Loucy (cell line): Measurements from ENCODE around the gene PSMB2.

Source experiments
- H2AFZ ChIP-seq: fragments of 200-600 bp; sonication (generic); 2 replicates; pipeline ENCODE4 v1.6.0; 2016; ENCODE audit warnings: antibody characterized with exemption, mild to moderate bottlenecking, low read length, moderate library complexity
- H3F3A ChIP-seq: fragments of 200-600 bp; 2 replicates; pipeline ENCODE4 v1.6.0; 2016; ENCODE audit warnings: antibody characterized with exemption, low read depth, mild to moderate bottlenecking
- H3K27me3 ChIP-seq: fragments of 200-600 bp; sonication (generic); 2 replicates; pipeline ENCODE4 v1.6.1; 2014; ENCODE audit warnings: low read length, mild to moderate bottlenecking; ENCODE audit not compliant: insufficient read depth, poor library complexity, severe bottlenecking
- H3K36me3 ChIP-seq: fragments of 200-600 bp; sonication (generic); 2 replicates; pipeline ENCODE4 v1.6.1; 2016; ENCODE audit warnings: low read length; ENCODE audit not compliant: insufficient read depth
- H3K4me1 ChIP-seq: fragments of 200-600 bp; sonication (generic); 2 replicates; pipeline ENCODE4 v1.5.1; 2014; ENCODE audit warnings: low read length, mild to moderate bottlenecking; ENCODE audit not compliant: insufficient read depth, poor library complexity, severe bottlenecking
- H3K4me2 ChIP-seq: fragments of 200-600 bp; sonication (generic); 2 replicates; pipeline ENCODE4 v1.6.0; 2014; ENCODE audit warnings: antibody characterized with exemption, low read length, low read depth, mild to moderate bottlenecking; ENCODE audit not compliant: poor library complexity, severe bottlenecking
- H3K4me3 ChIP-seq: fragments of 200-600 bp; sonication (generic); 2 replicates; pipeline ENCODE4 v1.5.1; 2014; ENCODE audit warnings: low read length, mild to moderate bottlenecking, mixed read lengths; ENCODE audit not compliant: poor library complexity, severe bottlenecking
- H3K79me2 ChIP-seq: fragments of 200-600 bp; sonication (generic); 2 replicates; pipeline ENCODE4 v1.6.1; 2014; ENCODE audit warnings: low read length; ENCODE audit not compliant: insufficient read depth
- H3K9ac ChIP-seq: fragments of 200-600 bp; sonication (generic); 2 replicates; pipeline ENCODE4 v1.6.0; 2014; ENCODE audit warnings: mild to moderate bottlenecking, low read depth, low read length, moderate library complexity; ENCODE audit not compliant: poor library complexity, severe bottlenecking
- H3K9me2 ChIP-seq: fragments of 200-600 bp; sonication (generic); replicated peaks from 2 replicates; pipeline ENCODE4 v1.6.1; 2016; ENCODE audit warnings: low read depth, low read length, mixed read lengths
- H3K9me3 ChIP-seq: fragments of 200-600 bp; sonication (generic); 2 replicates; pipeline ENCODE4 v1.6.1; 2014; ENCODE audit warnings: mild to moderate bottlenecking, antibody characterized with exemption, low read length, low read depth; ENCODE audit not compliant: insufficient read depth
- H4K20me1 ChIP-seq: fragments of 200-600 bp; sonication (generic); 2 replicates; pipeline ENCODE4 v1.6.0; 2014; ENCODE audit warnings: antibody characterized with exemption, low read length, mild to moderate bottlenecking; ENCODE audit not compliant: insufficient read depth, poor library complexity, severe bottlenecking
- CTCF ChIP-seq: fragments of 200-600 bp; sonication (generic); conservative IDR thresholded peaks from 2 replicates; pipeline ENCODE4 v1.5.1; 2014; ENCODE audit warnings: mild to moderate bottlenecking, antibody characterized with exemption, low read length
- EZH2phosphoT487 ChIP-seq: fragments of 200-600 bp; IDR thresholded peaks from 2 replicates; pipeline ENCODE4 v1.6.1; 2018; ENCODE audit warnings: antibody characterized with exemption, mild to moderate bottlenecking, moderate library complexity, borderline replicate concordance

The PSMB2 gene

GRCh38 chr1:35589516-35590427 is 51.6 kb downstream of the PSMB2 start:
- peaks cover 9% of the 10 kb centered on the region; the same call in 1 of the 2 replicates for H3K36me3 ChIP-seq
- H3K9me2 ChIP-seq, result no peaks in the 10 kb centered on the region
- H3K4me3 ChIP-seq, result no peak overlapping the region
- no peaks in the 10 kb centered on the region for H3K79me2 ChIP-seq
- H3K9ac ChIP-seq, result no peak overlapping the region
- H4K20me1 ChIP-seq, result no peaks in the 10 kb centered on the region
- TF ChIP-seq CTCF (no peak), EZH2phosphoT487 (no peak)
- H3K27me3 ChIP-seq, result no peaks in the 10 kb centered on the region
- H3K4me1 ChIP-seq, result peaks cover 13% of the 10 kb centered on the region
- no peak overlapping the region for H2AFZ ChIP-seq
- H3F3A ChIP-seq, result no peaks in the 10 kb centered on the region
- no peaks in the 10 kb centered on the region for H3K9me3 ChIP-seq
- no peak overlapping the region for H3K4me2 ChIP-seq

- H2AFZ ChIP-seq, result no peak overlapping the region
Observed at GRCh38 chr1:35588197-35588910, 53.0 kb downstream of the PSMB2 start.

GRCh38 chr1:35587736-35588135 is 53.6 kb downstream of the PSMB2 start:
- no peak overlapping the region for H3K9ac ChIP-seq
- no peak overlapping the region for H3K4me3 ChIP-seq
- no peak overlapping the region for H2AFZ ChIP-seq
- no peaks in the 10 kb centered on the region for H3K9me3 ChIP-seq
- H3K9me2 ChIP-seq, result no peaks in the 10 kb centered on the region
- H3K4me1 ChIP-seq, result peaks cover 2% of the 10 kb centered on the region
- H4K20me1 ChIP-seq, result no peaks in the 10 kb centered on the region
- H3K79me2 ChIP-seq, result no peaks in the 10 kb centered on the region
- H3K36me3 ChIP-seq, result peaks cover 9% of the 10 kb centered on the region; the same call in 1 of the 2 replicates
- H3K4me2 ChIP-seq, result no peak overlapping the region
- TF ChIP-seq EZH2phosphoT487 (no peak), CTCF (no peak)
- no peaks in the 10 kb centered on the region for H3K27me3 ChIP-seq
- H3F3A ChIP-seq, result no peaks in the 10 kb centered on the region

More at GRCh38 chr1:35588197-35588910, 53.0 kb downstream of the PSMB2 start:
- TF ChIP-seq EZH2phosphoT487, result no peak
- no peak for TF ChIP-seq CTCF
- H3K9me2 ChIP-seq, result no peaks in the 10 kb centered on the region
- peaks cover 8% of the 10 kb centered on the region for H3K4me1 ChIP-seq
- no peaks in the 10 kb centered on the region for H3F3A ChIP-seq
- H3K9ac ChIP-seq, result no peak overlapping the region
- peaks cover 9% of the 10 kb centered on the region; the same call in 1 of the 2 replicates for H3K36me3 ChIP-seq
- no peaks in the 10 kb centered on the region for H4K20me1 ChIP-seq
- H3K9me3 ChIP-seq, result no peaks in the 10 kb centered on the region
- no peaks in the 10 kb centered on the region for H3K79me2 ChIP-seq
- no peak overlapping the region for H3K4me3 ChIP-seq
- no peaks in the 10 kb centered on the region for H3K27me3 ChIP-seq
- H3K4me2 ChIP-seq, result no peak overlapping the region
